ENCODE results near the gene NPHP4. TPM values are rescaled to one million over a fixed set of nuclear protein-coding genes. Genes with fewer than 3 reads are reported as not detected.

The NPHP4 gene
- polyA plus RNA-seq, 4 donors, result 1.4 to 10.0 (median 2.8) TPM

Other genes starting within 250 kb of the NPHP4 start
- 10 to 100 TPM in 1 of 4 donors, 1 to 10 TPM in 3; 1.1 to 35.7 (median 5.3) TPM for gene KCNAB2, start 53.5 kb upstream of the NPHP4 start, polyA plus RNA-seq
- 1 to 10 TPM in 1 of 4 donors, under 1 TPM in 2, not detected in 1; 0.28 to 1.8 (median 0.67) TPM for gene CHD5, start 187.9 kb upstream of the NPHP4 start, polyA plus RNA-seq
- 1,000 to 10,000 TPM in 1 of 4 donors, 100 to 1,000 TPM in 3; 207 to 1,045 (median 359) TPM for gene RPL22, start 207.2 kb upstream of the NPHP4 start, polyA plus RNA-seq
- 10 to 100 TPM in 2 of 4 donors, 1 to 10 TPM in 2; 5.1 to 40.0 (median 17.6) TPM for gene RNF207, start 213.7 kb upstream of the NPHP4 start, polyA plus RNA-seq
- gene ICMT, start 243.5 kb upstream of the NPHP4 start, polyA plus RNA-seq, result 10 to 100 TPM; 16.5 to 51.7 (median 31.4) TPM

Data from small intestine (tissue), 4 donors.